Measurements from ENCODE around the gene PRPF6.

PRPF6 gene

GRCh38 chr20:64038224-64038564, 57.3 kb downstream of the PRPF6 start:
- no peak for DNase-seq

GRCh38 chr20:64038565-64039292, 57.8 kb downstream of the PRPF6 start:
- peak; percentile 74 for DNase-seq

- no peak for DNase-seq
These were observed 58.6 kb downstream of the PRPF6 start for GRCh38 chr20:64039293-64040160.

GRCh38 chr20:64040231-64041039, 59.5 kb downstream of the PRPF6 start:
- DNase-seq, result no peak

GRCh38 chr20:64041040-64041780, 60.3 kb downstream of the PRPF6 start:
- DNase-seq, result no peak

- DNase-seq, result no peak
These were observed 60.8 kb downstream of the PRPF6 start for GRCh38 chr20:64041781-64042053.

- DNase-seq, result peak; percentile 17
These were observed 61.3 kb downstream of the PRPF6 start for GRCh38 chr20:64042054-64042781.

GRCh38 chr20:64043768-64044167, 62.8 kb downstream of the PRPF6 start:
- no peak for DNase-seq

GRCh38 chr20:64044484-64045247, 63.7 kb downstream of the PRPF6 start:
- no peak for DNase-seq

- DNase-seq, result no peak
These were observed 64.5 kb downstream of the PRPF6 start for GRCh38 chr20:64045346-64046011.

GRCh38 chr20:64047046-64047389, 66.1 kb downstream of the PRPF6 start:
- DNase-seq, result no peak

GRCh38 chr20:64047968-64048401, 67.1 kb downstream of the PRPF6 start:
- no peak for DNase-seq

GRCh38 chr20:64048402-64049044, 67.6 kb downstream of the PRPF6 start:
- DNase-seq, result no peak

GRCh38 chr20:64049060-64049877, 68.3 kb downstream of the PRPF6 start, which contains the start of gene SOX18:
Gene SOX18, minus strand, starts transcription at chr20:64049639. Its CDS starts 123 bp downstream, at chr20:64049516.
- peak; percentile 43 for DNase-seq

GRCh38 chr20:64049878-64050260, 68.9 kb downstream of the PRPF6 start:
- DNase-seq, result no peak

- DNase-seq, result no peak
These were observed 69.5 kb downstream of the PRPF6 start for GRCh38 chr20:64050261-64051032.

- no peak for DNase-seq
These were observed 70.1 kb downstream of the PRPF6 start for GRCh38 chr20:64051033-64051452.

- no peak for DNase-seq
These were observed 70.8 kb downstream of the PRPF6 start for GRCh38 chr20:64051561-64052325.

Data from DMS79 treated with DMSO at 0.1 percent for 48 hours (cell line).